ENCODE data around the gene RNASE4. TPM values are rescaled to one million over a fixed set of nuclear protein-coding genes. Genes with fewer than 3 reads are reported as not detected.

Gene RNASE4
- polyA plus RNA-seq, 1 of the 3 experiments (the other 2 are of a cell fraction), result 11.6 TPM

DNA sequence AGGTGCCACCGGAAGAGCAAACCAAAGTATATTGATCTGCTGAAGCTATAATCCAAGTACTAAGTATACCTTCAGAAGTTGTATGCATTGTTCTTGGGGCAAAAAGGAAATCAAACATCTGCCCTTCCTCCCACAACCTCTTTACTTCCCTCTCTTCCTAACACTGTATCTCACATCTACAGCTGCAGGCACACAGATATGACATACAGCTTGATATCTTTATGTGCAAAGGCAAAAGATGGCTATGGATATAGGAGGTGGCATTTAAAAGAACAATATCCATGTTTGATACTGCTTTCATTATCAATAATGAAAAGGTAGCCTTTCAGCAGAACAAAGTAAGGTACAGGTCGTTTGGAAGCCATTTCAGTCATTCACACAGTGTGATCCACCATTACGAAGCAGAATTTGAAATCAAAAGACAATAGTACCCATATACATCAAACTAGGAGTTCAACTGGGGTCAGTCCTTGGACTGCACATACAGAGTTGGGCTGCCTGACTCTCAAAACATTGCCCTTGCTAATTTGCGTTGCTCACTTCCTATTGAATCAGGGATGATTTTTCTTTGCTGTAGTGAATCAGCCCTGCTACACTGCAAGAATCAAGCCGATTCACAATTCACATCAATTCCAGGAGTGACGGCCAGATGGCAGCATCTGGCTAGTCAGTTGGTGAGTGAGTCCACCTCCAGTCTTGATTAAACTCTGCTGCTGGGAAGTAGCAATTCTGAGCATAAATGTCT lies 13.1 kb downstream of the RNASE4 start (continued):
- TF ChIP-seq REST (IDR thresholded peaks at IDR 0.05; ENCODE audit: low read depth, low read length), result no peak
- TF ChIP-seq, protein P1, sequence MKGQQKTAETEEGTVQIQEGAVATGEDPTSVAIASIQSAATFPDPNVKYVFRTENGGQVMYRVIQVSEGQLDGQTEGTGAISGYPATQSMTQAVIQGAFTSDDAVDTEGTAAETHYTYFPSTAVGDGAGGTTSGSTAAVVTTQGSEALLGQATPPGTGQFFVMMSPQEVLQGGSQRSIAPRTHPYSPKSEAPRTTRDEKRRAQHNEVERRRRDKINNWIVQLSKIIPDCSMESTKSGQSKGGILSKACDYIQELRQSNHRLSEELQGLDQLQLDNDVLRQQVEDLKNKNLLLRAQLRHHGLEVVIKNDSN (IDR thresholded peaks at IDR 0.05; ENCODE audit: borderline replicate concordance, low read depth), result no peak
- no peak for TF ChIP-seq MXI1 (IDR thresholded peaks at IDR 0.05; ENCODE audit: low read depth, low read length)
- no peak for TF ChIP-seq CHD2 (IDR thresholded peaks at IDR 0.05; ENCODE audit: low read length, partially characterized antibody)
- no peak for TF ChIP-seq FOXM1 (IDR thresholded peaks at IDR 0.05; ENCODE audit: low read depth)
- TF ChIP-seq RAD21 (IDR thresholded peaks at IDR 0.05; ENCODE audit: low read length), result peak; percentile 73
- TF ChIP-seq SMC3 (IDR thresholded peaks at IDR 0.05; ENCODE audit: low read depth, low read length), result peak; percentile 67
- TF ChIP-seq, protein P2, sequence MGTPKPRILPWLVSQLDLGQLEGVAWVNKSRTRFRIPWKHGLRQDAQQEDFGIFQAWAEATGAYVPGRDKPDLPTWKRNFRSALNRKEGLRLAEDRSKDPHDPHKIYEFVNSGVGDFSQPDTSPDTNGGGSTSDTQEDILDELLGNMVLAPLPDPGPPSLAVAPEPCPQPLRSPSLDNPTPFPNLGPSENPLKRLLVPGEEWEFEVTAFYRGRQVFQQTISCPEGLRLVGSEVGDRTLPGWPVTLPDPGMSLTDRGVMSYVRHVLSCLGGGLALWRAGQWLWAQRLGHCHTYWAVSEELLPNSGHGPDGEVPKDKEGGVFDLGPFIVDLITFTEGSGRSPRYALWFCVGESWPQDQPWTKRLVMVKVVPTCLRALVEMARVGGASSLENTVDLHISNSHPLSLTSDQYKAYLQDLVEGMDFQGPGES (IDR thresholded peaks at IDR 0.05; ENCODE audit: low read depth, low read length), result no peak
- TF ChIP-seq ZBTB33 (IDR thresholded peaks at IDR 0.05; ENCODE audit: borderline replicate concordance, low read depth), result no peak
- TF ChIP-seq EZH2phosphoT487 (IDR thresholded peaks at IDR 0.05; ENCODE audit: borderline replicate concordance, low read depth), result no peak
- no peak for TF ChIP-seq RCOR1 (IDR thresholded peaks at IDR 0.05; ENCODE audit: low read length)
- TF ChIP-seq, protein P3, sequence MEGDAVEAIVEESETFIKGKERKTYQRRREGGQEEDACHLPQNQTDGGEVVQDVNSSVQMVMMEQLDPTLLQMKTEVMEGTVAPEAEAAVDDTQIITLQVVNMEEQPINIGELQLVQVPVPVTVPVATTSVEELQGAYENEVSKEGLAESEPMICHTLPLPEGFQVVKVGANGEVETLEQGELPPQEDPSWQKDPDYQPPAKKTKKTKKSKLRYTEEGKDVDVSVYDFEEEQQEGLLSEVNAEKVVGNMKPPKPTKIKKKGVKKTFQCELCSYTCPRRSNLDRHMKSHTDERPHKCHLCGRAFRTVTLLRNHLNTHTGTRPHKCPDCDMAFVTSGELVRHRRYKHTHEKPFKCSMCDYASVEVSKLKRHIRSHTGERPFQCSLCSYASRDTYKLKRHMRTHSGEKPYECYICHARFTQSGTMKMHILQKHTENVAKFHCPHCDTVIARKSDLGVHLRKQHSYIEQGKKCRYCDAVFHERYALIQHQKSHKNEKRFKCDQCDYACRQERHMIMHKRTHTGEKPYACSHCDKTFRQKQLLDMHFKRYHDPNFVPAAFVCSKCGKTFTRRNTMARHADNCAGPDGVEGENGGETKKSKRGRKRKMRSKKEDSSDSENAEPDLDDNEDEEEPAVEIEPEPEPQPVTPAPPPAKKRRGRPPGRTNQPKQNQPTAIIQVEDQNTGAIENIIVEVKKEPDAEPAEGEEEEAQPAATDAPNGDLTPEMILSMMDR (IDR thresholded peaks at IDR 0.05), result peak; percentile 75
- TF ChIP-seq, protein P4, sequence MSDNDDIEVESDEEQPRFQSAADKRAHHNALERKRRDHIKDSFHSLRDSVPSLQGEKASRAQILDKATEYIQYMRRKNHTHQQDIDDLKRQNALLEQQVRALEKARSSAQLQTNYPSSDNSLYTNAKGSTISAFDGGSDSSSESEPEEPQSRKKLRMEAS (IDR thresholded peaks at IDR 0.05; ENCODE audit: low read depth), result no peak
- TF ChIP-seq SIN3A (IDR thresholded peaks at IDR 0.05; ENCODE audit: borderline replicate concordance, low read depth, low read length), result no peak
